Panc1 (cell line): ENCODE measurements around the gene PCCA.

Source experiments
- POLR2AphosphoS5 ChIP-seq: IDR thresholded peaks from 2 replicates; pipeline ENCODE4 v1.6.1; 2012; ENCODE audit warnings: mild to moderate bottlenecking, low read depth, low read length, moderate library complexity
- REST ChIP-seq, 2 experiments: IDR thresholded peaks; 2 replicates each; pipeline ENCODE4 v1.6.1; 2011 to 2012; ENCODE audit warnings: low read depth in 2 of 2, control low read depth in 1 of 2, low read length in 1 of 2, mild to moderate bottlenecking in 1 of 2, moderate library complexity in 1 of 2; ENCODE audit not compliant: insufficient read depth in 1 of 2
- TF ChIP-seq, protein P1 (sequence below): fragments of 450-650 bp; IDR thresholded peaks from 2 replicates; pipeline ENCODE4 v1.5.1; 2017; ENCODE audit warnings: mild to moderate bottlenecking

- TF ChIP-seq, protein P1, sequence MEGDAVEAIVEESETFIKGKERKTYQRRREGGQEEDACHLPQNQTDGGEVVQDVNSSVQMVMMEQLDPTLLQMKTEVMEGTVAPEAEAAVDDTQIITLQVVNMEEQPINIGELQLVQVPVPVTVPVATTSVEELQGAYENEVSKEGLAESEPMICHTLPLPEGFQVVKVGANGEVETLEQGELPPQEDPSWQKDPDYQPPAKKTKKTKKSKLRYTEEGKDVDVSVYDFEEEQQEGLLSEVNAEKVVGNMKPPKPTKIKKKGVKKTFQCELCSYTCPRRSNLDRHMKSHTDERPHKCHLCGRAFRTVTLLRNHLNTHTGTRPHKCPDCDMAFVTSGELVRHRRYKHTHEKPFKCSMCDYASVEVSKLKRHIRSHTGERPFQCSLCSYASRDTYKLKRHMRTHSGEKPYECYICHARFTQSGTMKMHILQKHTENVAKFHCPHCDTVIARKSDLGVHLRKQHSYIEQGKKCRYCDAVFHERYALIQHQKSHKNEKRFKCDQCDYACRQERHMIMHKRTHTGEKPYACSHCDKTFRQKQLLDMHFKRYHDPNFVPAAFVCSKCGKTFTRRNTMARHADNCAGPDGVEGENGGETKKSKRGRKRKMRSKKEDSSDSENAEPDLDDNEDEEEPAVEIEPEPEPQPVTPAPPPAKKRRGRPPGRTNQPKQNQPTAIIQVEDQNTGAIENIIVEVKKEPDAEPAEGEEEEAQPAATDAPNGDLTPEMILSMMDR: no peak
- TF ChIP-seq POLR2AphosphoS5: no peak
- no peak for TF ChIP-seq REST (IDR thresholded peaks at IDR 0.05; ENCODE audit: insufficient read depth in 1 of 2, low read depth in 2 of 2, low read length in 1 of 2)
Observed at GRCh38 chr13:100336795-100337516, 248.1 kb downstream of the PCCA start.
